ENCODE results near the gene CLDN2.

The CLDN2 gene

DNA sequence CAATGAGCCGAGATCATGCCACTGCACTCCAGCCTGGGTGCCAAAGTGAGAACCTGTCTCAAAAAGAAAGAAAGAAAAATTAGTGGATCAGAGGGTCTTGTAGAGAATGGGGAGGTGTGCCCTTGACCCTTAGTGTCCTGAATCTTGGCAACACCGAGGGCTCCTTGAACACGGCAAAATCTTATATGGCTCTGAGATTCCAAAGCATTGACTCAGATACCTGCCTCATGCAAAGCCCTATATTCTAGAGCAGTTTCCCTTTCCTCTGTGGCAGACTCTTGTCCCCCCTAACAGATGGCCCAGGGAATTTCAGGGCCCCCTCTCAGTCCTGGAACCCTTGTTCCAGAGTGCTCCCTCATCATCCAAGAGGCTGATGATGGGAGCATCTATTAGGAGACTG is 6.8 kb downstream of the CLDN2 start:
- no peak for DNase-seq

DNA sequence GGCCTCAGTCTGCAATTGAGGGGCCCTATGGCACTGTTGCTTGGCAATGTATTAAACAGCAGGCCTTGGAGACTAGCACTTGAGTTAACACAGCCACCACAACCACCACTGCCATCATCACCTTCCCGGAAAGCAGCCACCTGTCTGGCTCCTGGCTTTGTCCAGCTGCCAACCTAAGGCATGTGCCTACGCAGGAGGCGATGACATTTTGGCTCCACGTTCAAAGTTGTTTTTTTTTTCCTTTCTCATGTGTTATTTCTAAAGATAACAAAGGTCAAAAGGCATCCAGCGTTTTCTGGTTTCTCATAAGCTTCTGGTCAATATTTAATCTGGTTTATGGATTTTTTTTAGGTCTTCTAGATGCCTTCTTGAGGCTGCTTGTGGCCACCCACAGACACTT is 7.5 kb downstream of the CLDN2 start:
- no peak for DNase-seq

GRCh38 chrX:106928227-106928626 is 8.0 kb downstream of the CLDN2 start:
- DNase-seq: no peak

DNA sequence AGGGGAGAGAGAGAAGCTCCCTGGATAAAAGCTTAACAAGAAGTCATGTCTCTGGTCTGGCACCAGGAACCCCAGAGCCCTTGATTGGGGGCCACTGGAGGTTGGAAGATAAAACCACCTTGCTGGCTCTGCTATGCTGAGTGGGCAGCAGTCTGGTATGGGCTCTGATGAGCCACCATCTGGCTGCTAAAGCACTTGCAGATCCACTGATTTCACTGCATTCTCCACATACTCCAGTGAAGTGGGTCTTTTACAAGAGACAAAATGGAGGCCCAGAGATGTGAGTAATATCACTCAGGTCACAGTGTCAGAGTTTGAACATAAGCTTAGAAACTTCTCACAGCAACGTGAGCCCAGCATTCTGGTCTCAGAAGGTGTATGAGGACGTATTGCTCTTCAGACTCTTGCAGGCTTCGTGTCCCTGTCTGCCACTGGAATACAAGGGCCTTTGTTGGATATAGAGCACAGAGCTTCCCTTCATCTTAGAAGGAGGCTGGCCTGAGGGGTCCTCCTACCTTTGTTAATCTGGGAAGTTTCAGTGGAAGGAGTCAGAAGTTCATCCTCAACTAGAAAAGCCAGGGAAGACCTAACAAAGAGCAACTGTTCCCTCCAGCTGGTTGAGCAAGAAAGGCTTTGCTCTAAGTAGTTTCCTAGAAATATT is 11.8 kb downstream of the CLDN2 start:
- no peak for DNase-seq

- DNase-seq: no peak
These were observed 12.3 kb downstream of the CLDN2 start for GRCh38 chrX:106932492-106932923.

DNA sequence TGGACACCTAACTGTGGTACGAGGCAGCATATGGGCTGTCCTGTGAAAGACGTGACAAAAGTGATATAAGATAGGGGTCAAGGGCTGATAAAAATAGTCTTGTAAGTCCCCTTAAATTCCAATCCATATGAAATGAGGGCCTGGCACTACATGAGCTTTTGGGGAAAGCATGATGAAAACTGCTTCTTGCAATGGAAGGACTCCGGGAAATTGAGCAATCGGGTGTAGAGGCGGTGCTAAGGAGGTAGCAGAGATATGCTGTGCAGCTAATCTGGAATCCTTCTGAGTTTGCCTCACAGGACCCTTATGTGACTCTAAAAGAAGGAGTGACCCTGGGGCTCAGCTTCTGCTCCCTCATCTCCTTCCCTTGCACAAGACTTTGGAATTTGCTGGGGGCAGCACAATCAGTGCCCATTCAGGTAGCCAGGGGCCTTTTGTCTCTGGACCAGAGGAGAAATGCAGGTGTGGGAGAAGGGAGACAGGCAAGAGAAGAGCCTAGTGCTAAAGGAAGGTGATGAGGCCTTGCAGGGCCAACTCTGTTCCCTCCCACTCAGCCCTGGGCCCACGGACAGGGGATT is 12.8 kb downstream of the CLDN2 start:
- no peak for DNase-seq

- DNase-seq: no peak
These were observed 13.3 kb downstream of the CLDN2 start for GRCh38 chrX:106933538-106933961.

DNA sequence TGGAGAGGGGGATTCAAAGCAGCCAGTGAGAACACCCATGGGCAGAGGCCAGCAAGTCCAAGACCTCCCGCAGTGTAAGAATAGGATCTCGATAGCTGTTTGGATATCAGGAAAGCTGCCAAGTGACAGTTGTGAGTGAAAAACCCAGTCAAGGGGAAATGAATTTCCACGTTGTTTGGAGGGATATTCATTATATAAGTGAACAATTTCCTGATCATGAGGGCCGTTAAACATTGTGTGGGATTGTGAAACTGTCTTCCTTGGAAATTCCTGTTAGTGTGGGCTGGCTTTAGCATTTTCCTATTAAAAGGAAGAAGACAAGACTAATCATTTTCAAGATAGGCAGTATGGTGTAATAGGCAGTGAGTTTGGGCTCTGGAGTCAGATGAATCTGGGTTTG is 15.0 kb downstream of the CLDN2 start:
- no peak for DNase-seq

DNA sequence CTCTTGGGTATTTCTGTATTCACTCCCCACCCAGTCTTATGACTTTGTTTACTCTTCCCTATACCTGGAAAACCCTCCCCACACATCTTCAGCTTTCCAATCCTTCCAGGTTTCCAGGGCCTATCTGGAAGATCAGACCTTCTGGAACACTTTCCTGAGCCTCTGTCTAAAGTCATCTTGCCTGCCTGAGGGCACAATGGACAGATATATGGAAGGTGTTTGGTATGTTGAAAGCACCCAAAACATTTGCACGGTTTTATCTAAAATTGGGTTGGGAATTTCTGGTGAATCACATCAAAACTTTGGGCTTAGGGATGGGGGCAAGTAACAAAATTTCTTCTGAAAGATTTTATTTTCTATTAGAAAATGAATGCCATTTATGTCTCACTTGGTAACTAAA is 16.0 kb downstream of the CLDN2 start:
- no peak for DNase-seq

DNA sequence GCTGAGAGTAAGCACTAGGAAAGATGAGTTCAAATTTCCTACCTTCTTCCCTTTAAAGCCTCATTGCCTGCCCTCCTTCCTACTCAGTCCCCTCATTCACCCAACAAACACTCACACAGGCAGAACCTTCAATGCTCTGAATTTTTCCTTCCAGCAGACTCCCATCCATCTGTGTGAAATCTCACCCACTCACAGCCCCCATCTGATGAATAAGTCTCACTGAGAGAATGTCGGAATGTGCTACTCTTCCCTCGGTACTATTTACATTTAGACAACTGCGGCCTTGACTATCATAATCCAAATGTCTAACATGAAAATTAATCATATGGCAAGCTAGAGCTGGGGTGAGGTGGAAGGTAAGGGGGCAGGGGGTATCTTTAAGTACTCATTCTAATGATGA is 19.4 kb downstream of the CLDN2 start:
- DNase-seq: no peak

DNA sequence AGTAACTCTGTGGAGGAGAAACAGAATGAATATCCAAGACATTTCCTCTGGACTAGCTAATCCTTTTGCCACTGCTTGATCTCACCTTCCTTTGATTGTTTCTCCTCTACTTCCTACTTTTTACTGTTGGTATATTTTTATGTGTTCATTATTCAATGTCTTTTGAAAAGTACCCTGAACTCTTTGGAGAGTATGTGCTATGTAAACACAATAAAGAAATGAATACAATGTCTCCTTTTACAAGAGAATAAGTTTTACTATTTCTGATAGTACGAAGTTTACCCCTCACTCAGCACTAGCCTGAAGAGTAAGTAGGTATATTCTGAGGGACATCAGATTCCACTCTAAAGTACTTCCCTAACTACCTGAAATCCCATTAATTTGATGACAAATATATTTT is 19.9 kb downstream of the CLDN2 start:
- DNase-seq: no peak

DNA sequence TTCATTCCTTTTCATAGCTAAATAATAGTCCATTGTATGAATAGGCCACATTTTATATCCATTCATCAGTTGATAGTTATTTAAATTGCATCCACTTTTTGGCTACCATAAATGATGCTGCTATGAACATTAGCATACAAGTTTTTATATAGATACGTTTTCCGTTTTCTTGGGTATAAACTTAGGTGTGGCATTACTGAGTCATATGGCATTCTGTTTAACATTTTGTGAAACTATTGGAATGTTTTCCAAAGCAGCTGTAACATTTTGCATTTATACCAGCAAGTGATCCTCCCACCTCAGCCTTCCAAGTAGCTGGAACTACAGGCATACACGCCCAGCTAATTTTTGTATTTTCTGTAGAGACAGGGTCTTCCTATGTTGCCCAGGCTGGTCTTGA is 26.3 kb downstream of the CLDN2 start:
- no peak for DNase-seq

- DNase-seq: no peak
These were observed 28.4 kb downstream of the CLDN2 start for GRCh38 chrX:106948641-106949040.

GRCh38 chrX:106949366-106949765 is 29.2 kb downstream of the CLDN2 start:
- no peak for DNase-seq

GRCh38 chrX:106950381-106950780 is 30.2 kb downstream of the CLDN2 start:
- no peak for DNase-seq

DNA sequence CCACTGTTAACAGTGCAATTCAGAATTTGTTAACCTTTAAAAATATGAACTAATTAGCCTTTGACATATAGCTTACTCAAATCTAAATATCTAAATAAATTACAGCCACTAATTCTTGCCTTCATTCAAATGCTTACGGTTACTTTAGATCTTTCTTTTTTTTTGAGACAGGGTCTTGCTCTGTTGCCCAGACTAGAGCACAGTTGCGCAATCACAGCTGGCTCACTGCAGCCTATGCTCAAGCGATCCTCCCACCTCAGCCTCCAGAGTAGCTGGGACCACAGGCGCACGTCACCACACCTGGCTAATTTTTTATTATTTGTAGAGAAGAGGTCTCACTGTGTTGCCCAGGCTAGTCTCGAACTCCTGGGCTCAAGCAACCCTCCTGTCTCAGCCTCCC is 31.0 kb downstream of the CLDN2 start:
- DNase-seq: no peak

GRCh38 chrX:106952089-106952488 is 31.9 kb downstream of the CLDN2 start:
- DNase-seq: no peak

DNA sequence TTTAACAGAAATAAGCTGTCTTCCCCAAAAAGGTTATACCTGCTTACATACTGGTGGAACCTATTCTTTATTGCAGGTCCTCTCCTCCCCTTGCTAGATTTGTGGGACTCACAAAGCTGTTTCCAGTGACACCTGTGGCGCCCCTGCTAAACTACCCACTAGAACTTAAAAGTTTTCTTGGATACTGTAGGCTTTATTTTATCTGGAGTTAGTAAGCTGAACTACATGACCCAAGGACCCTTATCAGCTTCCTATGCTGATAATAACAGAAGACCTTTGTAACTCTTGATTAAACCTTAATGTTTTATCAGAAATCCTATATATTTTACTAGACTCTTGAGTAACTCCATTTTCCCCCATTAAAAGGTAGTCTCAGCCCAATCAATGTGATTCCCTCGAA is 32.3 kb downstream of the CLDN2 start:
- DNase-seq: no peak

GRCh38 chrX:106952988-106953387 is 32.8 kb downstream of the CLDN2 start:
- no peak for DNase-seq

DNA sequence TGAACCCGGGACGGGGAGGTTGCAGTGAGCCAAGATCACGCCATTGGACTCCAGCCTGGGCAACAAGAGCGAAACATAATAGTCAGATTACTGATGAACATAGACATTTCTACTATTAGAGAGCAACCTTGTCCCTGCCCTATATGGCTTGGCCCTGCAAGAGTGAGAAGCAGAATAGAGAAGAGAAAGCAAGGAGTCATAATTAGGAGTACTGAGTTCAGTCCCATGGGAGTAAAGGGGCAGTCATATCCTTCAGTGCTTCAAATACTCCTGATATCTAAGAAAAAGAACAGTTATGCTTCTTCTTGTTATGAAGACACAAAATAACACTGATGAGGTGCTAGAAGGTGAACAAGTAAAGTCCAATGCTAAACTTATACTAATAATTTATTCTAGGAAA is 33.8 kb downstream of the CLDN2 start:
- DNase-seq: no peak

GRCh38 chrX:106955004-106955772 is 35.0 kb downstream of the CLDN2 start:
- DNase-seq: no peak

DNA sequence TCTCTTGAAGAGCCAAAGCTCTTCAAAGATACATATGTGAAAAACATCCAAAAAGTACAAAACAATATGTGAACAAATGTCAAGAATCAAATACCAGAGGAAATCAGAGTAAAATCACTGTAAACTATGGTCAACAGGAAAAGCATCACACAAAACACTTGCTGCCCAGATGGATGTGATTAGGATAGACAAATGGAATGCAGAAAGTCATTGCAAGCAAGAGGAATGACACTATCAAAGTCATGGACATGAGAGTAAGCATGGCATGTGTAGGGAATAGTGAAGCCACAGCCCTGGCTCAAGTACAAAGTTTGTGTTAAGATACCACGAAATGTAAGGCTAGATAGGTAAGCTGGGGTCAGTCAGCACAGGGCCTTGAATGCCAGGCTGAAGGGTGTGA is 37.7 kb downstream of the CLDN2 start:
- DNase-seq: no peak

- DNase-seq: peak; percentile 2
These were observed 39.7 kb downstream of the CLDN2 start for GRCh38 chrX:106959901-106960300.

- DNase-seq: no peak
These were observed 42.9 kb downstream of the CLDN2 start for GRCh38 chrX:106963111-106963510.

Measured in amniotic stem cell (primary cell).